IPS DF 6.9 (cell line): ENCODE results near the gene TMEM88.

Source experiments
- DNase-seq: peaks from one replicate; pipeline ENCODE4 v3.0.0-alpha.2; 2013; ENCODE audit warnings: low read depth, low spot score
- H3K27ac ChIP-seq: one replicate; pipeline ENCODE4 v1.5.1; 2013; ENCODE audit warnings: low read length, control low read depth
- H3K27me3 ChIP-seq: 2 replicates; pipeline ENCODE4 v1.6.1; 2013; ENCODE audit warnings: mild to moderate bottlenecking, low read length; ENCODE audit not compliant: control insufficient read depth, insufficient read depth
- H3K36me3 ChIP-seq: 2 replicates; pipeline ENCODE4 v1.6.1; 2013; ENCODE audit warnings: low read length; ENCODE audit not compliant: control insufficient read depth, insufficient read depth
- H3K4me1 ChIP-seq: 2 replicates; pipeline ENCODE4 v1.6.1; 2013; ENCODE audit warnings: low read length; ENCODE audit not compliant: control insufficient read depth, insufficient read depth
- H3K4me3 ChIP-seq: 2 replicates; pipeline ENCODE4 v1.5.1; 2013; ENCODE audit warnings: mild to moderate bottlenecking, low read length
- H3K9me3 ChIP-seq: 2 replicates; pipeline ENCODE4 v1.6.1; 2013; ENCODE audit warnings: low read length, inconsistent platforms; ENCODE audit not compliant: control insufficient read depth, insufficient read depth
- WGBS: extraction: QIAGEN DNeasy Blood & Tissue Kit; methylation state at CpG from one replicate; pipeline ENCODE4 v1.1.7; 2013; ENCODE audit warnings: mixed read lengths, missing lambda C conversion rate; ENCODE audit not compliant: insufficient read length, insufficient coverage; 5-methylcytosine and 5-hydroxymethylcytosine counted together

The TMEM88 gene

DNA sequence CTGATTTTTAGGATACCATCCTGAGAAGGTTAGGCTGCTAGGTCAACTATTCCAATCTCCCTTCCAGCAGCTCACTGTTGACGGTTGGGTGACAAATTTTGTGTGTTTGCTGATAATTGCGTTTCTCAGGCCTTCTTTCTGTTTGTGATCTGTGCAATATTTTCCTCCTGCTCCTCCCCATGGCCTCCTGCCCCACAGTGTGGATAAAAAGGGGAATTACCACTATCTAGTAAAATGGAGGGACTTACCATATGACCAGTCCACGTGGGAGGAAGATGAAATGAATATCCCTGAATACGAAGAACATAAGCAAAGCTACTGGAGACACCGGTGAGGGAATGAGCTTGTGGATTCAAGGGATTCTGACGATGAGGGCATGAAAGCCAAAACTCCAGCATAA, 42.9 kb downstream of the TMEM88 start:
- H3K27ac ChIP-seq, result no peak overlapping the region
- H3K4me1 ChIP-seq, result no peaks in the 10 kb centered on the region
- H3K36me3 ChIP-seq, result 0 out of 2 replicates have a peak, but pooled peaks cover 3% of the 10 kb centered on the region
- no peaks in the 10 kb centered on the region for H3K9me3 ChIP-seq
- H3K27me3 ChIP-seq, result no peaks in the 10 kb centered on the region
- no peak for DNase-seq
- no CpG with 5 or more reads among the region's 6 CpGs for WGBS
- no peak overlapping the region for H3K4me3 ChIP-seq

DNA sequence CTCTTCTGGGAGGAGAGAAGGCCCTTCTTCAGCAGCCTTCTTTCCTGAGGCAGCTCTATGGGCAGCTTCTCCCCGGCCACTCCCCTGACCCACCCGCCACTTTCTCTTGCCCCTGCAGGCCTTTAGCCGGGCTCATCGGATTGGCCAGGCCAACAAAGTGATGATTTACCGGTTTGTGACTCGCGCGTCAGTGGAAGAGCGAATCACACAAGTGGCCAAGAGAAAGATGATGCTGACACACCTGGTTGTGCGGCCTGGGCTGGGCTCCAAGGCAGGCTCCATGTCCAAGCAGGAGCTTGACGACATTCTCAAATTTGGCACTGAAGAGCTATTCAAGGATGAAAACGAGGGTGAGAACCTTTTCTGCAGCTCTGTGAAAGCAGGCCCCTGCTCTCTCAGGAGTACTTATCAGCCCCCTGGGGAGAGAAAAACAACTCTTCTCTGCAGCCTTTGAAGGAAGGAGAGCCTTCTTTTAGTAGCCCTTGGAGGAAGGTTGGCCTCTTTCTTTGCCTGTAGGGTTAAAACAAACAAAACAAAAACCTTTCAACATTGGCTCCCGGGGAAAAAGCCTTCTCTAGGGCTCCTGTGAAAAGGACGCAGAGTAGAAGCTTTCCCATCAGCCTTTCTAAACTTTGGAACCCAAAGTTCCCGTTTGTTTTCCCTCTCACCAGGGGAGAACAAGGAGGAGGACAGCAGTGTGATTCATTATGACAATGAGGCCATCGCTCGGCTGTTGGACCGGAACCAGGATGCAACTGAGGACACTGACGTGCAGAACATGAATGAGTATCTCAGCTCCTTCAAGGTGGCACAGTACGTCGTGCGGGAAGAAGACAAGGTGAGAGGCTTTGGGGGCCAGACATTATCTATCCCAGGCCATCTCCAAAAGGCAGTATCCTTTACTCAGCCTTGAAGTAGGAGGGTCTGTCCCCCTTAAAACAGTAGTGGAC, 48.6 kb downstream of the TMEM88 start:
- no peaks in the 10 kb centered on the region for H3K27me3 ChIP-seq
- no peak overlapping the region for H3K27ac ChIP-seq
- H3K36me3 ChIP-seq, result peaks cover 5% of the 10 kb centered on the region; the same call in 1 of the 2 replicates
- H3K9me3 ChIP-seq, result no peaks in the 10 kb centered on the region
- H3K4me3 ChIP-seq, result no peak overlapping the region
- no peaks in the 10 kb centered on the region for H3K4me1 ChIP-seq
- no peak for DNase-seq
- no CpG with 5 or more reads among the region's 22 CpGs for WGBS
